HG03095 (cell line): ENCODE measurements around the gene NTMT2.

Experiments used
- ATAC-seq: cut with Tn5 transposase; IDR thresholded peaks from one replicate; pipeline ENCODE4 v1.9.1; 2021; ENCODE audit warnings: moderate library complexity; ENCODE audit not compliant: unreplicated experiment

The NTMT2 gene

DNA sequence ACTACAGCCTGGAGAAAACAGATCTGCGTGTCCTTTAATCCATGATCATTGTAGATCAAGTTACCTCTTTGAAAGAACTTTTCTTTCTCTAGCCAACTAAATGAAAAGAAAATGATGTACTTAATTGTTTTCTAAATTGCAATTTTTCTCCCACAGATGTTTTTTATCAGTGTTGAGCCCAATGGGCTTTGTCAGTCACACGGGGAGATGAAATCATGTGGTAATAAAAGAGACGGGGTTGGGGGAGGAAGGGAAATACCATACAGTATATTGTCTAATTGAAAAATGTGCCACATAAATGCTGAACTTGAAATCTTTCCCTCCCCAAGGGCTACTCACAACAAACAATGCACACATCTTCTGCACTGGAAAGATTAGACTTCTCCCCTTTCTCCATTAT, 58.4 kb downstream of the NTMT2 start:
- ATAC-seq: no peak

DNA sequence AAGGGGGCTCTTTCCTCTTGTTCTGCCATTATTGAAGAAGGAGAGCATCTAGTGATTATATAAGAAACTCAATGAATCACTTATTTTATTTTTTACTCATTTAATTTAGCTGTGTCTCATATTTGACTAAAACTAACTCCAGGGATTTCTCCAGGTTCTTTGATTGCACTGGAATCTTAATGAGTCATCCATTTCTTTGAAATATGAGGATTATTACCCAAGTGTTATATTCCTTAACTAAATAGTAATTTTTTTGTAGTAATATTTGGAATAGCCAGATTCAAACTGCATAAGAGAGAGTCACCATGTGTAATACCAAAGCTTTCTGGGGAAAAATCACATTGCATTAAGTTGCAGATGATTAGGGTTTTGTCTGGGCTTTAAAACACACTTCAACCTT, 59.5 kb downstream of the NTMT2 start:
- no peak for ATAC-seq

GRCh38 chr1:170209125-170209524, 63.4 kb downstream of the NTMT2 start:
- no peak for ATAC-seq

- no peak for ATAC-seq
Observed at GRCh38 chr1:170210142-170210541, 64.4 kb downstream of the NTMT2 start.

- ATAC-seq: no peak
Observed at GRCh38 chr1:170213596-170213995, 67.8 kb downstream of the NTMT2 start.

GRCh38 chr1:170214117-170215032, 68.6 kb downstream of the NTMT2 start:
- no peak for ATAC-seq

- ATAC-seq: no peak
Observed at GRCh38 chr1:170215072-170215885, 69.5 kb downstream of the NTMT2 start.

- no peak for ATAC-seq
Observed at GRCh38 chr1:170217517-170218256, 71.9 kb downstream of the NTMT2 start.

- ATAC-seq: no peak
Observed at GRCh38 chr1:170218257-170218650, 72.5 kb downstream of the NTMT2 start.
